ENCODE measurements around the gene HDAC4.

GRCh38 chr2:239331560-239331959 lies 69.3 kb downstream of the HDAC4 start:
- TF ChIP-seq CTCF (conservative IDR thresholded peaks at IDR 0.05; ENCODE audit: low read length) (no peak), EZH2phosphoT487 (IDR thresholded peaks at IDR 0.05; ENCODE audit: borderline replicate concordance) (no peak)

Measured in Loucy (cell line).